Kidney epithelial cell (primary cell): ENCODE results near the gene CXADR. TPM values are rescaled to one million over a fixed set of nuclear protein-coding genes. Genes with fewer than 3 reads are reported as not detected.

Experiments
- DNase-seq: peaks from one replicate; pipeline ENCODE4 v3.0.0-alpha.2; 2010; ENCODE audit warnings: low read depth
- H3K27me3 ChIP-seq: 2 replicates; pipeline ENCODE4 v1.6.0; 2011; ENCODE audit warnings: low read length; ENCODE audit not compliant: control insufficient read depth, insufficient read depth
- H3K36me3 ChIP-seq: 2 replicates; pipeline ENCODE4 v1.5.1; 2011; ENCODE audit warnings: low read length; ENCODE audit not compliant: control insufficient read depth, insufficient read depth
- H3K4me3 ChIP-seq: 2 replicates; pipeline ENCODE4 v1.5.1; 2011; ENCODE audit warnings: low read depth, mild to moderate bottlenecking, control low read depth, low read length
- total RNA-seq: library from RNA; depleted of rRNA; stranded (reverse); fragments of >200 nt; gene quantifications from 2 replicates; pipeline ENCODE4 v1.2.3, GENCODE V29; 2015
- TF ChIP-seq, protein P1 (sequence below): IDR thresholded peaks from 2 replicates; pipeline ENCODE4 v1.5.1; 2011; ENCODE audit warnings: mild to moderate bottlenecking, moderate library complexity, low read length, control low read depth, inconsistent platforms; ENCODE audit not compliant: insufficient read depth, poor library complexity, severe bottlenecking

The CXADR gene
- total RNA-seq, 1 donor from 2014 or later = 40.5 TPM

DNA sequence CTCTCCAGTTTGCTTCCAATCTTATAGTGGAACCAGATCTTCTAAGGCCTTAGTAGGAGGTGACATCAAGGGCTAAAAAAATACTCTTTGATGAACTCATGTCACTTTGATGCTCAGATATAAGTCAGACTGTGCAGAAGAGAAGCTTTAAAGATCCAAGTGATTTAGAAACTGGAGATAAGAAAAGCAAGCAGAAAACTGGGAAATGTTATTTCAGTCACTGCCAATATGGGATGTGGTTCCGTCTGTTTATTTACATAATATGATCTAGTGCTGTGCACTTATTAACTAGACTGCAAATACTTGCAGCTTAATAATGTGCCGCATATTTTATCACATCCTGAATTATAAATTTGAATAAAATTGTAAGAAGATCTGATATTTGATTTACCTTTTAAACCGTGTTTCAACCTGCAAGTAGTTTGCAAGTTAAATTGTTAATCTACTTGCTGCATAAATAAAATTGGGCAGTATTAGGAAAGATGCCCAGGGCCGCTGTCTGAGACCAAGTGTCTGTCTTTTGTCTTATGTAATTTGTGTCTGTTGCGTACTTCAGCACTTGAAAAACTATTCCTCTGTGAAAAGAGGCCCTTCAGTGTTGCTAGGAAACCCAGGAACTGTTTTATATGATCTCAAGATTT lies 29.6 kb downstream of the CXADR start:
- Histone ChIP-seq H3K4me3 (no peak overlapping the region), H3K36me3 (no peaks in the 10 kb centered on the region), H3K27me3 (no peaks in the 10 kb centered on the region)
- no peak for DNase-seq
- TF ChIP-seq, protein P1, sequence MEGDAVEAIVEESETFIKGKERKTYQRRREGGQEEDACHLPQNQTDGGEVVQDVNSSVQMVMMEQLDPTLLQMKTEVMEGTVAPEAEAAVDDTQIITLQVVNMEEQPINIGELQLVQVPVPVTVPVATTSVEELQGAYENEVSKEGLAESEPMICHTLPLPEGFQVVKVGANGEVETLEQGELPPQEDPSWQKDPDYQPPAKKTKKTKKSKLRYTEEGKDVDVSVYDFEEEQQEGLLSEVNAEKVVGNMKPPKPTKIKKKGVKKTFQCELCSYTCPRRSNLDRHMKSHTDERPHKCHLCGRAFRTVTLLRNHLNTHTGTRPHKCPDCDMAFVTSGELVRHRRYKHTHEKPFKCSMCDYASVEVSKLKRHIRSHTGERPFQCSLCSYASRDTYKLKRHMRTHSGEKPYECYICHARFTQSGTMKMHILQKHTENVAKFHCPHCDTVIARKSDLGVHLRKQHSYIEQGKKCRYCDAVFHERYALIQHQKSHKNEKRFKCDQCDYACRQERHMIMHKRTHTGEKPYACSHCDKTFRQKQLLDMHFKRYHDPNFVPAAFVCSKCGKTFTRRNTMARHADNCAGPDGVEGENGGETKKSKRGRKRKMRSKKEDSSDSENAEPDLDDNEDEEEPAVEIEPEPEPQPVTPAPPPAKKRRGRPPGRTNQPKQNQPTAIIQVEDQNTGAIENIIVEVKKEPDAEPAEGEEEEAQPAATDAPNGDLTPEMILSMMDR = no peak

DNA sequence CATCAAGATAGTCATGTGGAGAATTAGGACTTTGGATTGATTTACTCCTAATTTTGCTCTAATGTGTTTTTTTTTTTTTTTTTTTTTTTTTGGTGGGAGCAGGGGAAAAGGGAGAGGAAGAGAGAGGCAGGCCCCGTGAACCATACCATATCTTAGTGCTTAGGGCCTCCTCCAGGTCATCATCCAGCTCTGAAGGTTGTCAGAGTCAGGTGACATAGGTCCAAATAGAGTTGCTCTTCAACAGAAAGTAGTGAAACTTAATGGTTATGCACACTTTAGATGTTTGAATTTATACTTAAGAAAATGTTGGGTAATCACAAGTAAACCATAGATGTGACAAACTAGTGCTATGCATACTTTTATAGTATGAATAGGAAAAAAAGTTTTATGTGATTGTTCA lies 32.2 kb downstream of the CXADR start:
- Histone ChIP-seq H3K4me3 (no peak overlapping the region), H3K27me3 (no peaks in the 10 kb centered on the region), H3K36me3 (peaks cover 2% of the 10 kb centered on the region)
- TF ChIP-seq, protein P1 = no peak
- no peak for DNase-seq

DNA sequence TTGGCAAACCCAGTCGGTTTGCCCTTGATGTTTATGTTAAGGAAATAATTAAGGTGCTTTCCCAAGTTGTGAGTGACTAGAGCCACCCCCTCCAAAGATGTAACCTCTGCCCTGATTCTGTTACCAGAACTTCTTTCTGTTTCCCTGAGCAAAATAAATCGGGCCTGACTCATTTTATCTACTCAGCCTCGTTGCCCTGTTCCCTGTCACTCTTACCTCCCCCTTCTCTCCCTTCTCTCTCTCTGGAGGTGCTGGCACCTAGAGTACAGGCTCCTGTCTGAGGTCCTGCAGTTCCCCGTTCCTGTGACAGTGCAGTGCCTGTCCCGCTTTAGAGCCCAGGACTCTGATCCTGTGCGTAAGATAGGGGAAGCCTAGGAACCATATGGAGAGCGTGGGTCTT lies 35.4 kb downstream of the CXADR start:
- Histone ChIP-seq H3K36me3 (peaks cover 2% of the 10 kb centered on the region), H3K27me3 (no peaks in the 10 kb centered on the region), H3K4me3 (no peak overlapping the region)
- TF ChIP-seq, protein P1 = no peak
- DNase-seq = no peak

DNA sequence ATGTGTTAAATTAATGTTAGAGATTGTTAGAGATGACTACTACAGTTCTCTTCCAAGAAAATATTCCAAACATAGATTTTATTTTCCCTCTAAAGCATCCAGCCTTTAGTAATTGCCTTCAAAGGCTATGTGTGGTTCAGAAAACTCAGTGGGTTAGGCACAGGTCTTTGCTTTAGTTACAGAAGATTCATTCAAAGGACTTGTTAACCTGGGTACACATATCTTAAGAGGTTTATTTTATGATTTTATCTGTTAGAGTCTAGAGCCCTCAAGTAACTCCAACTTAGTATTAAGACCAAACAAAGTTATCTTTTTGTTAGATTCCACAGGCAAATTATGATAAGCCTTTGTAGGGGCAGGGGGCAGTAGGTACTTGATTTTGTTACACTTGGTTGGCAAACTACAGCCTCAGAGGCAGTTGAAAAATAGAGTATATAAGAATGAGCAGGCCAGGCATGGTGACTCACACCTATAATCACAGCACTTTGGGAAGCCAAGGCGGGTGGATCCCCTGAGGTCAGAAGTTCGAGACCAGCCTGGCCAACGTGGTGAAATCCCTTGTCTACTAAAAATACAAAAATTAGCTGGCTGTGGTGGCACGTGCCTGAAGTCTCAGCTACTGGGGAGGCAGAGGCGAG lies 37.9 kb downstream of the CXADR start:
- TF ChIP-seq, protein P1 = no peak
- Histone ChIP-seq H3K27me3 (no peaks in the 10 kb centered on the region), H3K4me3 (no peak overlapping the region), H3K36me3 (peaks cover 2% of the 10 kb centered on the region)
- no peak for DNase-seq

DNA sequence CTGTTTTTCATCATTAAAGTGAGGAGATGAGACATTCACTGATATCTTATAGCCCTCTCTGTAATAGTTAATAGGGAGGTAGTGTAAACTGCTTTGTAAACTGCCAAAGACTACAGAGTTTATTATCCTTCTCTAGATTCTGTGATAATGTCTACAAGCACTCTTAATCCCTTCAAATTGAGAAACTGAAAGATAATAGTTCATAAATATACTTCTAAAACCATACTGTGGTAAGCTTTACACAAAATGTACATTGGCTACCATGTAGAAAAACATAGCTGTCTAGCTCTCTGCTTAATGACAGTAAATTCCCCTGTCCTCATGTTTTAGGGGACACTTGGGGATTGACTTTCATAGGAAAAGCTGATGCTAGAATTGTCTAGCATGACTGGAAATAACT lies 39.6 kb downstream of the CXADR start:
- TF ChIP-seq, protein P1 = no peak
- DNase-seq = no peak
- Histone ChIP-seq H3K36me3 (peaks cover 2% of the 10 kb centered on the region), H3K4me3 (no peak overlapping the region), H3K27me3 (no peaks in the 10 kb centered on the region)

DNA sequence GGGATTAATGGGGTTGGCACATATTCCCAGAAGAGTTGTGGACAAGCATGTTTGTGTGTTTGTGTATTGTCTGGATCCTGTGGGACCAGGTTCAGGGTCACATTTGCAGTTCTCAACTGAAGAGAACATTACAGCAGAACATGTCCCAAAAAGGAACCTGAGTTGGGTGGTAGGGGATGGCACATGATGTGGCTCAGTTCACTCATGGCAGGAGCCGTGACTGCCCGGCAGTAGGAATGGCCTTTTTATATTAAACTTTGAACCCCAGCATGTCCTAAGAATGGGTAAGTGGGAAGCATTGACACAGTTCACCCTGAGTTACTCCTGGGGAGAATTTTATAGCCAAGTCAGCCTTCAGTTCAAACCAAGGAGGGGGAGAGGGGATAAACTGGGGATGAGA lies 41.3 kb downstream of the CXADR start:
- DNase-seq = no peak
- TF ChIP-seq, protein P1 = no peak
- Histone ChIP-seq H3K4me3 (no peak overlapping the region), H3K27me3 (no peaks in the 10 kb centered on the region), H3K36me3 (no peaks in the 10 kb centered on the region)
